GM18858 (cell line): ENCODE results near the gene DDX51.

Experiments used
- ATAC-seq: cut with Tn5 transposase; IDR thresholded peaks from one replicate; pipeline ENCODE4 v1.9.1; 2021; ENCODE audit not compliant: unreplicated experiment

Gene DDX51

DNA sequence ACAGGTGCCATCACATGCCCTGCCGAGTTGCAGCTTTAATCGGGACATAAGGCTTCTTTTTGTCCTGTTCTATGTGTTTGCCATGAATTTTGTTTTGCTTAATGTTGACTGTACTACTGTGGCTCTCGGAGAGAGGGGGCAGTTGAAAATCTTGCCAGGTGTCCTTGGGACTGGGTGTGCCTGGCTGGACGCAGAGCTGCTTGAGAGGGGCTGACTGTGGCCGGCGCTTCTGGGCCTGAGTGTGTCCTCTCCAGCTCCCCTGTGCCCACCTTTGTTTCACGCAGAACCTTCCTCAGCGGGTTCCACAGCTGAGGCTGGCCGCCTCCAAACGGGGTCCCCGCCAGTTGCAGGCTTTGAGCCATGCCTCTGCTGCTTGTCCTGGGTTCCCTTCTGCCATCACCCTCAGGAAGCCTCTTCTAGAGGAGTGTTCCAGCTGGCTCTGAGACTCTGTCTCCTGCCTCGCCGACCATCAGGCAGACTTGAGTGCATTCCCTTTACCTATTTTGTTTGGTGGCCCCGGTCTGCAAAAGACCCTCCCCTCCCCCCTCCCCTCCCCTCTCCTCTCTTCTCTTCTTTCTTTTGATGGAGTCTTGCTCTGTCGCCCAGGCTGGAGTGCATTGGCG, 49.7 kb downstream of the DDX51 start:
- no peak for ATAC-seq

DNA sequence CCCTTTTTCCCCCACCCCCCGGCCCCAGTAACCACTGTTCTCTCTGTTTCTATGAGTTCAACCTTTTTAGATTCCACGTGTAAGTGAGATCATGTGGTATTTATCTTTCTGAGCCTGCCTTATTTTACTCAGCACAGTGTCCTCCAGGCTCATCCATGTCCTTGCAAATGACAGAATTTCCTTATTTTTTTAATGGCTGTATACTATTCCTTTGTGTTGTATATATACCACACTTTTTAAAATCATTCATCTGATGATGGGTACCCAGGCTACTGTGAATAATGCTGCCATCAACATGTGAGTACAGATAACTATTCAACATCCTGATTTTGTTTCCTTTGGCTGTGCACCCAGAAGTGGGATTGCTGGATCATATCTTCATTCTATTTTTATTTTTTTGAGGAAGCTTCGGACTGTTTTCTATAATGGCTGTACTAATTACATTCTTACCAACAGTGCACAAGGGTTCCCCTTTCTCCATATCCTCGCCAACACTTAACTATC, 54.7 kb downstream of the DDX51 start:
- ATAC-seq, result no peak
